ENCODE results near the gene FARSA.
"Not testable (repeated sequence)": the region's sequence is repeated elsewhere in the genome, so short reads cannot be mapped to it uniquely, and the experiment has no call there.

Gene FARSA

GRCh38 chr19:12953799-12954611, 20.5 kb upstream of the FARSA start:
- DNase-seq: no peak

GRCh38 chr19:12953138-12953798, 19.8 kb upstream of the FARSA start:
- DNase-seq: no peak

GRCh38 chr19:12952488-12953137, 19.1 kb upstream of the FARSA start:
- DNase-seq: no peak

- DNase-seq: not testable (repeated sequence)
These were observed 18.5 kb upstream of the FARSA start for GRCh38 chr19:12952050-12952449.

- DNase-seq: no peak
These were observed 16.1 kb upstream of the FARSA start for GRCh38 chr19:12949363-12950283.

- DNase-seq: no peak
These were observed 15.3 kb upstream of the FARSA start for GRCh38 chr19:12948612-12949362.

- no peak for DNase-seq
These were observed 14.4 kb upstream of the FARSA start for GRCh38 chr19:12947702-12948611.

- DNase-seq: no peak
These were observed 13.4 kb upstream of the FARSA start for GRCh38 chr19:12946731-12947496.

- peak; percentile 21 for DNase-seq
These were observed 12.7 kb upstream of the FARSA start for GRCh38 chr19:12946092-12946721.

- DNase-seq: peak; percentile 99
These were observed 12.1 kb upstream of the FARSA start, which contains the start of gene RAD23A for GRCh38 chr19:12945479-12946091. TSS of gene RAD23A (plus strand) at chr19:12945862. CDS start at chr19:12945949, 87 bp downstream.

GRCh38 chr19:12944104-12944674, 10.7 kb upstream of the FARSA start:
- no peak for DNase-seq

GRCh38 chr19:12943437-12944044, 10.0 kb upstream of the FARSA start:
- no peak for DNase-seq

GRCh38 chr19:12940897-12941296, 7.4 kb upstream of the FARSA start:
- no peak for DNase-seq

GRCh38 chr19:12939975-12940423, 6.5 kb upstream of the FARSA start:
- DNase-seq: no peak

GRCh38 chr19:12938779-12939601, 5.5 kb upstream of the FARSA start:
- peak; percentile 32 for DNase-seq

- DNase-seq: peak; percentile 99
These were observed 4.6 kb upstream of the FARSA start, which contains the start of gene CALR for GRCh38 chr19:12937927-12938778. TSS of gene CALR (plus strand) at chr19:12938609. CDS start at chr19:12938680, 71 bp downstream.
